HEK293 (cell line): ENCODE measurements around the gene LLGL1.
A peak's percentile ranks its signal among the peaks of the same experiment; 100 is the strongest.

ENCODE experiments used
- AEBP2 ChIP-seq: fragments of 450-650 bp; formaldehyde crosslinking; IDR thresholded peaks from 2 replicates; pipeline ENCODE4 v1.5.1; 2016; ENCODE audit warnings: missing biosample characterization, missing genetic modification characterization, borderline replicate concordance
- SP3 ChIP-seq: fragments of 450-650 bp; formaldehyde crosslinking; IDR thresholded peaks from 2 replicates; pipeline ENCODE4 v1.5.1; 2016; ENCODE audit warnings: missing biosample characterization, missing genetic modification characterization
- ZBTB11 ChIP-seq: fragments of 450-650 bp; formaldehyde crosslinking; conservative IDR thresholded peaks from 2 replicates; pipeline ENCODE4 v1.5.1; 2016; ENCODE audit warnings: low read depth, missing biosample characterization, missing genetic modification characterization
- ZBTB17 ChIP-seq: fragments of 450-650 bp; formaldehyde crosslinking; IDR thresholded peaks from 2 replicates; pipeline ENCODE4 v1.5.1; 2016; ENCODE audit warnings: missing biosample characterization, missing genetic modification characterization
- ZBTB8A ChIP-seq: fragments of 450-650 bp; formaldehyde crosslinking; IDR thresholded peaks from 2 replicates; pipeline ENCODE4 v1.5.1; 2016; ENCODE audit warnings: missing biosample characterization, missing genetic modification characterization
- ZEB2 ChIP-seq: fragments of 450-650 bp; formaldehyde crosslinking; IDR thresholded peaks from 2 replicates; pipeline ENCODE4 v1.5.1; 2016; ENCODE audit warnings: missing biosample characterization, missing genetic modification characterization
- ZFHX2 ChIP-seq: fragments of 450-650 bp; formaldehyde crosslinking; conservative IDR thresholded peaks from 2 replicates; pipeline ENCODE4 v1.5.1; 2016; ENCODE audit warnings: missing biosample characterization, missing genetic modification characterization
- ZNF138 ChIP-seq: fragments of 450-650 bp; formaldehyde crosslinking; IDR thresholded peaks from 2 replicates; pipeline ENCODE4 v1.5.1; 2016; ENCODE audit warnings: missing biosample characterization, missing genetic modification characterization, borderline replicate concordance
- ZNF223 ChIP-seq: fragments of 450-650 bp; formaldehyde crosslinking; IDR thresholded peaks from 2 replicates; pipeline ENCODE4 v1.5.1; 2016; ENCODE audit warnings: missing biosample characterization, missing genetic modification characterization
- ZNF274 ChIP-seq, 2 experiments: fragments of 200-500 bp in 1 of 2; fragments of 450-650 bp in 1 of 2; sonication (Bioruptor generic) in 1 of 2; formaldehyde crosslinking in 1 of 2; IDR thresholded peaks; 2 replicates each; pipeline versions ENCODE4 v1.5.1 to v1.6.1; 2014 to 2016; ENCODE audit warnings: borderline replicate concordance in 1 of 2, inconsistent platforms in 1 of 2, low read length in 1 of 2, missing biosample characterization in 1 of 2, missing genetic modification characterization in 1 of 2
- ZNF341 ChIP-seq: fragments of 450-650 bp; formaldehyde crosslinking; IDR thresholded peaks from 2 replicates; pipeline ENCODE4; 2016; ENCODE audit warnings: low read depth, missing biosample characterization, missing genetic modification characterization
- ZNF350 ChIP-seq: fragments of 450-650 bp; formaldehyde crosslinking; IDR thresholded peaks from 2 replicates; pipeline ENCODE4 v1.5.0; 2017; ENCODE audit warnings: missing biosample characterization, mild to moderate bottlenecking, missing genetic modification characterization
- ZNF37A ChIP-seq: fragments of 450-650 bp; IDR thresholded peaks from 2 replicates; pipeline ENCODE4 v1.5.1; 2018; ENCODE audit warnings: missing biosample characterization, missing genetic modification characterization
- ZNF48 ChIP-seq: fragments of 450-650 bp; formaldehyde crosslinking; IDR thresholded peaks from 2 replicates; pipeline ENCODE4 v1.5.1; 2016; ENCODE audit warnings: missing biosample characterization, missing genetic modification characterization
- ZNF501 ChIP-seq: fragments of 450-650 bp; formaldehyde crosslinking; IDR thresholded peaks from 2 replicates; pipeline ENCODE4 v1.5.1; 2016; ENCODE audit warnings: missing biosample characterization, missing genetic modification characterization
- ZNF558 ChIP-seq: fragments of 450-650 bp; formaldehyde crosslinking; IDR thresholded peaks from 2 replicates; pipeline ENCODE4 v1.5.1; 2016; ENCODE audit warnings: missing biosample characterization, missing genetic modification characterization
- ZNF610 ChIP-seq: fragments of 450-650 bp; formaldehyde crosslinking; IDR thresholded peaks from 2 replicates; pipeline ENCODE4 v1.5.1; 2016; ENCODE audit warnings: missing biosample characterization, missing genetic modification characterization, borderline replicate concordance
- ZNF623 ChIP-seq: fragments of 450-650 bp; formaldehyde crosslinking; IDR thresholded peaks from 2 replicates; pipeline ENCODE4 v1.5.1; 2016; ENCODE audit warnings: missing biosample characterization, missing genetic modification characterization
- TF ChIP-seq, protein P1 (sequence below): fragments of 450-650 bp; formaldehyde crosslinking; IDR thresholded peaks from 2 replicates; pipeline ENCODE4 v1.5.1; 2016; ENCODE audit warnings: missing biosample characterization, missing genetic modification characterization
- TF ChIP-seq, protein P2 (sequence below): fragments of 450-650 bp; formaldehyde crosslinking; IDR thresholded peaks from 2 replicates; pipeline ENCODE4 v1.5.1; 2017; ENCODE audit warnings: missing biosample characterization, missing genetic modification characterization
- TF ChIP-seq, protein P3 (sequence below): fragments of 450-650 bp; IDR thresholded peaks from 2 replicates; pipeline ENCODE4 v1.5.1; 2018; ENCODE audit warnings: missing biosample characterization, mild to moderate bottlenecking, missing genetic modification characterization
- TF ChIP-seq, protein P4 (sequence below): fragments of 450-650 bp; formaldehyde crosslinking; IDR thresholded peaks from 2 replicates; pipeline ENCODE4 v1.5.1; 2017; ENCODE audit warnings: missing biosample characterization, missing genetic modification characterization
- TF ChIP-seq, protein P5 (sequence below): fragments of 450-650 bp; formaldehyde crosslinking; IDR thresholded peaks from 2 replicates; pipeline ENCODE4 v1.5.1; 2016; ENCODE audit warnings: missing biosample characterization, missing genetic modification characterization

The LLGL1 gene

GRCh38 chr17:18225121-18225641, at the start of gene LLGL1 (continued):
- TF ChIP-seq, protein P1, sequence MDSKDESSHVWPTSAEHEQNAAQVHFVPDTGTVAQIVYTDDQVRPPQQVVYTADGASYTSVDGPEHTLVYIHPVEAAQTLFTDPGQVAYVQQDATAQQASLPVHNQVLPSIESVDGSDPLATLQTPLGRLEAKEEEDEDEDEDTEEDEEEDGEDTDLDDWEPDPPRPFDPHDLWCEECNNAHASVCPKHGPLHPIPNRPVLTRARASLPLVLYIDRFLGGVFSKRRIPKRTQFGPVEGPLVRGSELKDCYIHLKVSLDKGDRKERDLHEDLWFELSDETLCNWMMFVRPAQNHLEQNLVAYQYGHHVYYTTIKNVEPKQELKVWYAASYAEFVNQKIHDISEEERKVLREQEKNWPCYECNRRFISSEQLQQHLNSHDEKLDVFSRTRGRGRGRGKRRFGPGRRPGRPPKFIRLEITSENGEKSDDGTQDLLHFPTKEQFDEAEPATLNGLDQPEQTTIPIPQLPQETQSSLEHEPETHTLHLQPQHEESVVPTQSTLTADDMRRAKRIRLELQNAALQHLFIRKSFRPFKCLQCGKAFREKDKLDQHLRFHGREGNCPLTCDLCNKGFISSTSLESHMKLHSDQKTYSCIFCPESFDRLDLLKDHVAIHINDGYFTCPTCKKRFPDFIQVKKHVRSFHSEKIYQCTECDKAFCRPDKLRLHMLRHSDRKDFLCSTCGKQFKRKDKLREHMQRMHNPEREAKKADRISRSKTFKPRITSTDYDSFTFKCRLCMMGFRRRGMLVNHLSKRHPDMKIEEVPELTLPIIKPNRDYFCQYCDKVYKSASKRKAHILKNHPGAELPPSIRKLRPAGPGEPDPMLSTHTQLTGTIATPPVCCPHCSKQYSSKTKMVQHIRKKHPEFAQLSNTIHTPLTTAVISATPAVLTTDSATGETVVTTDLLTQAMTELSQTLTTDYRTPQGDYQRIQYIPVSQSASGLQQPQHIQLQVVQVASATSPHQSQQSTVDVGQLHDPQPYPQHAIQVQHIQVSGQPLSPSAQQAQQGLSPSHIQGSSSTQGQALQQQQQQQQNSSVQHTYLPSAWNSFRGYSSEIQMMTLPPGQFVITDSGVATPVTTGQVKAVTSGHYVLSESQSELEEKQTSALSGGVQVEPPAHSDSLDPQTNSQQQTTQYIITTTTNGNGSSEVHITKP (tag by site-specific recombination): peak; percentile 95
- TF ChIP-seq ZNF223 (tag by site-specific recombination) (no peak), ZNF610 (tag by site-specific recombination) (no peak), AEBP2 (tag by site-specific recombination) (no peak), ZBTB11 (tag by site-specific recombination) (peak; percentile 35; the same call in 1 of the 2 replicates), ZNF341 (peak; percentile 82), ZEB2 (tag by site-specific recombination) (peak; percentile 59), ZNF350 (tag by site-specific recombination) (no peak), ZFHX2 (tag by site-specific recombination) (0 out of 2 replicates have a peak, but pooled peaks have one; percentile 35), ZNF138 (tag by site-specific recombination) (no peak), ZNF37A (tag by site-specific recombination) (no peak), ZNF48 (tag by site-specific recombination) (no peak), ZNF623 (tag by site-specific recombination) (no peak), ZNF501 (tag by site-specific recombination) (peak; percentile 54; the same call in 1 of the 2 replicates), ZBTB17 (tag by site-specific recombination) (peak; percentile 53; the same call in 1 of the 2 replicates), ZBTB8A (tag by site-specific recombination) (peak; percentile 98), ZNF558 (no peak), SP3 (tag by site-specific recombination) (no peak; the same call in 1 of the 2 replicates), ZNF274 (IDR thresholded peaks at IDR 0.05; ENCODE audit: low read length) (no peak), ZNF274 (tag by site-specific recombination; IDR thresholded peaks at IDR 0.05; ENCODE audit: borderline replicate concordance) (no peak)
- TF ChIP-seq, protein P2, sequence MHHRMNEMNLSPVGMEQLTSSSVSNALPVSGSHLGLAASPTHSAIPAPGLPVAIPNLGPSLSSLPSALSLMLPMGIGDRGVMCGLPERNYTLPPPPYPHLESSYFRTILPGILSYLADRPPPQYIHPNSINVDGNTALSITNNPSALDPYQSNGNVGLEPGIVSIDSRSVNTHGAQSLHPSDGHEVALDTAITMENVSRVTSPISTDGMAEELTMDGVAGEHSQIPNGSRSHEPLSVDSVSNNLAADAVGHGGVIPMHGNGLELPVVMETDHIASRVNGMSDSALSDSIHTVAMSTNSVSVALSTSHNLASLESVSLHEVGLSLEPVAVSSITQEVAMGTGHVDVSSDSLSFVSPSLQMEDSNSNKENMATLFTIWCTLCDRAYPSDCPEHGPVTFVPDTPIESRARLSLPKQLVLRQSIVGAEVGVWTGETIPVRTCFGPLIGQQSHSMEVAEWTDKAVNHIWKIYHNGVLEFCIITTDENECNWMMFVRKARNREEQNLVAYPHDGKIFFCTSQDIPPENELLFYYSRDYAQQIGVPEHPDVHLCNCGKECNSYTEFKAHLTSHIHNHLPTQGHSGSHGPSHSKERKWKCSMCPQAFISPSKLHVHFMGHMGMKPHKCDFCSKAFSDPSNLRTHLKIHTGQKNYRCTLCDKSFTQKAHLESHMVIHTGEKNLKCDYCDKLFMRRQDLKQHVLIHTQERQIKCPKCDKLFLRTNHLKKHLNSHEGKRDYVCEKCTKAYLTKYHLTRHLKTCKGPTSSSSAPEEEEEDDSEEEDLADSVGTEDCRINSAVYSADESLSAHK: no peak
- TF ChIP-seq, protein P3, sequence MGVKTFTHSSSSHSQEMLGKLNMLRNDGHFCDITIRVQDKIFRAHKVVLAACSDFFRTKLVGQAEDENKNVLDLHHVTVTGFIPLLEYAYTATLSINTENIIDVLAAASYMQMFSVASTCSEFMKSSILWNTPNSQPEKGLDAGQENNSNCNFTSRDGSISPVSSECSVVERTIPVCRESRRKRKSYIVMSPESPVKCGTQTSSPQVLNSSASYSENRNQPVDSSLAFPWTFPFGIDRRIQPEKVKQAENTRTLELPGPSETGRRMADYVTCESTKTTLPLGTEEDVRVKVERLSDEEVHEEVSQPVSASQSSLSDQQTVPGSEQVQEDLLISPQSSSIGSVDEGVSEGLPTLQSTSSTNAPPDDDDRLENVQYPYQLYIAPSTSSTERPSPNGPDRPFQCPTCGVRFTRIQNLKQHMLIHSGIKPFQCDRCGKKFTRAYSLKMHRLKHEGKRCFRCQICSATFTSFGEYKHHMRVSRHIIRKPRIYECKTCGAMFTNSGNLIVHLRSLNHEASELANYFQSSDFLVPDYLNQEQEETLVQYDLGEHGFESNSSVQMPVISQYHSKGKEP (tag by site-specific recombination): no peak; the same call in 1 of the 2 replicates
- TF ChIP-seq, protein P4, sequence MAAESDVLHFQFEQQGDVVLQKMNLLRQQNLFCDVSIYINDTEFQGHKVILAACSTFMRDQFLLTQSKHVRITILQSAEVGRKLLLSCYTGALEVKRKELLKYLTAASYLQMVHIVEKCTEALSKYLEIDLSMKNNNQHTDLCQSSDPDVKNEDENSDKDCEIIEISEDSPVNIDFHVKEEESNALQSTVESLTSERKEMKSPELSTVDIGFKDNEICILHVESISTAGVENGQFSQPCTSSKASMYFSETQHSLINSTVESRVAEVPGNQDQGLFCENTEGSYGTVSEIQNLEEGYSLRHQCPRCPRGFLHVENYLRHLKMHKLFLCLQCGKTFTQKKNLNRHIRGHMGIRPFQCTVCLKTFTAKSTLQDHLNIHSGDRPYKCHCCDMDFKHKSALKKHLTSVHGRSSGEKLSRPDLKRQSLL: peak; percentile 78; the same call in 1 of the 2 replicates
- TF ChIP-seq, protein P5, sequence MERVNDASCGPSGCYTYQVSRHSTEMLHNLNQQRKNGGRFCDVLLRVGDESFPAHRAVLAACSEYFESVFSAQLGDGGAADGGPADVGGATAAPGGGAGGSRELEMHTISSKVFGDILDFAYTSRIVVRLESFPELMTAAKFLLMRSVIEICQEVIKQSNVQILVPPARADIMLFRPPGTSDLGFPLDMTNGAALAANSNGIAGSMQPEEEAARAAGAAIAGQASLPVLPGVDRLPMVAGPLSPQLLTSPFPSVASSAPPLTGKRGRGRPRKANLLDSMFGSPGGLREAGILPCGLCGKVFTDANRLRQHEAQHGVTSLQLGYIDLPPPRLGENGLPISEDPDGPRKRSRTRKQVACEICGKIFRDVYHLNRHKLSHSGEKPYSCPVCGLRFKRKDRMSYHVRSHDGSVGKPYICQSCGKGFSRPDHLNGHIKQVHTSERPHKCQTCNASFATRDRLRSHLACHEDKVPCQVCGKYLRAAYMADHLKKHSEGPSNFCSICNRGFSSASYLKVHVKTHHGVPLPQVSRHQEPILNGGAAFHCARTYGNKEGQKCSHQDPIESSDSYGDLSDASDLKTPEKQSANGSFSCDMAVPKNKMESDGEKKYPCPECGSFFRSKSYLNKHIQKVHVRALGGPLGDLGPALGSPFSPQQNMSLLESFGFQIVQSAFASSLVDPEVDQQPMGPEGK: peak; percentile 42; the same call in 1 of the 2 replicates
